ENCODE measurements around the gene C1orf159. TPM values are rescaled to one million over a fixed set of nuclear protein-coding genes. Genes with fewer than 3 reads are reported as not detected.

C1orf159 gene
- polyA plus RNA-seq, 3 donors, result 3.0 to 18.8 (median 3.3) TPM

DNA sequence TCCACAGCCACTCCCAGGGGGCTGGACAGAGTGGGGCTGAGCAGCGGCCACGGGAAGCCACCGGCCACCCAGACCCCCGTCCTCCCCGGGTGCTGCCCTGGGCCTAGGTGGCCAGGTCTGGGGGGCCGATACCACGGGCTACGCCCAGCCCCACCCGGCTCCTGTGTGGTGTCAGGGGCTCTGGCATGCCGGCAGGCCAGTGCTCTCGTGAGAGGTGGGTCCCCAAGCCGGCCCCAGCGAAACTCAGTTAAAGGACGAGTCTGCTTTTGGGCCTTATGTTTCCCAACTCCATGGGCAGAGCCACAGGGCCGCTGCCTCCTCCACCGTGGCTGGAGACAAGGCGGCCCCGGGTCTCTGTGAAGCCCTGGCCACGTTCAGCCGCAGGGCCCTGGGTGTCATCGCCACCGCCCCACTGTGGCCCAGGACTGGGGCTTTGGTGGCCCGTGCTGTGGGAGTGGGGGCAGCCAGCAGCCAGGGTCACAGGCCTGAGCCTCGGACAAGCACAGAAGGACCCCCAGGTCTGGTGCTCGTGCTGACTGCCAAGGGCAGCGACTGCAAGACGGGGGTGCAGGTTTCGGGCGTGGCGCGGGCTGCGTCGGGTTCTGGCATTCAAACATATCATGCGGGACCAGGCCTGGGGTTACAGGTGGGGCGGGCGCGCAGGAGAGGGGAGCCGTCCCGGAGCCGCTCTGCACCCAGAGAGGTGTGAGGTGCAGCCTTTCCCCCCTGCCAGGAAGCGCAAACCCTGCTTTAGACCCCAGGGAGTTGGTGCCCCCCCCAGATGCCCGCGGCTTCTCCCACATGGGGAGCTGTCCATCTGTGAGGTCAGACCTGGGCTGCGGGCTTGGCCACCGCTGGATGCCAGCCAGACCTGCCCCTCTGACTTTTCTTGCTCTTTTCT, 11.9 kb upstream of the C1orf159 start:
- Histone ChIP-seq H3K4me2 (replicated peaks; ENCODE audit: extremely low read depth, low read length, poor library complexity, severe bottlenecking) (no peak overlapping the region), H3K9ac (ENCODE audit: insufficient read depth, low read length, poor library complexity, severe bottlenecking) (no peak overlapping the region), H3K79me2 (ENCODE audit: insufficient read depth, low read length) (no peaks in the 10 kb centered on the region), H3K4me3 (replicated peaks in 1 of 3; ENCODE audit: low read depth in 2 of 3, low read length in 3 of 3) (no peak overlapping the region), H3K27ac (ENCODE audit: low read depth in 1 of 2, low read length in 2 of 2) (no peak overlapping the region), H3K9me3 (replicated peaks in 1 of 2; ENCODE audit: control insufficient read depth in 1 of 2, insufficient read depth in 1 of 2, low read length in 2 of 2) (peaks cover 0 to 6% of the 10 kb centered on the region in 2 donors), H4K20me1 (ENCODE audit: insufficient read depth, low read length) (no peaks in the 10 kb centered on the region), H2AFZ (ENCODE audit: insufficient read depth, low read depth, low read length, poor library complexity, severe bottlenecking) (no peak overlapping the region), H3K4me1 (ENCODE audit: control insufficient read depth in 1 of 2, insufficient read depth in 2 of 2, low read length in 2 of 2) (no peaks in the 10 kb centered on the region), H3K27me3 (ENCODE audit: control insufficient read depth in 2 of 2, insufficient read depth in 2 of 2, low read length in 2 of 2) (no peaks in the 10 kb centered on the region), H3K36me3 (replicated peaks in 1 of 2; ENCODE audit: control insufficient read depth in 1 of 2, insufficient read depth in 2 of 2, low read length in 2 of 2) (no peaks in the 10 kb centered on the region)
- no peak for DNase-seq
- Mint-ChIP-seq H3K27ac (no peak overlapping the region), H3K9me3 (peaks cover 2 to 13% (median 7%) of the 10 kb centered on the region in 7 donors), H3K4me3 (no peak overlapping the region), H3K27me3 (ENCODE audit: low read depth in 3 of 3) (peaks cover 4 to 17% (median 6%) of the 10 kb centered on the region in 3 donors), H3K36me3 (peaks cover 0 to 4% of the 10 kb centered on the region in 2 donors), H3K4me1 (no peaks in the 10 kb centered on the region)
- intact Hi-C loops (cut with micrococcal nuclease), result no loop called here
- WGBS (ENCODE audit: insufficient coverage), result 96% methylated on average over 38 of the region's 45 CpGs
- TF ChIP-seq, protein P1, sequence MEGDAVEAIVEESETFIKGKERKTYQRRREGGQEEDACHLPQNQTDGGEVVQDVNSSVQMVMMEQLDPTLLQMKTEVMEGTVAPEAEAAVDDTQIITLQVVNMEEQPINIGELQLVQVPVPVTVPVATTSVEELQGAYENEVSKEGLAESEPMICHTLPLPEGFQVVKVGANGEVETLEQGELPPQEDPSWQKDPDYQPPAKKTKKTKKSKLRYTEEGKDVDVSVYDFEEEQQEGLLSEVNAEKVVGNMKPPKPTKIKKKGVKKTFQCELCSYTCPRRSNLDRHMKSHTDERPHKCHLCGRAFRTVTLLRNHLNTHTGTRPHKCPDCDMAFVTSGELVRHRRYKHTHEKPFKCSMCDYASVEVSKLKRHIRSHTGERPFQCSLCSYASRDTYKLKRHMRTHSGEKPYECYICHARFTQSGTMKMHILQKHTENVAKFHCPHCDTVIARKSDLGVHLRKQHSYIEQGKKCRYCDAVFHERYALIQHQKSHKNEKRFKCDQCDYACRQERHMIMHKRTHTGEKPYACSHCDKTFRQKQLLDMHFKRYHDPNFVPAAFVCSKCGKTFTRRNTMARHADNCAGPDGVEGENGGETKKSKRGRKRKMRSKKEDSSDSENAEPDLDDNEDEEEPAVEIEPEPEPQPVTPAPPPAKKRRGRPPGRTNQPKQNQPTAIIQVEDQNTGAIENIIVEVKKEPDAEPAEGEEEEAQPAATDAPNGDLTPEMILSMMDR (IDR thresholded peaks at IDR 0.05), result no peak

GRCh38 chr1:1125945-1126344, 10.1 kb upstream of the C1orf159 start:
- Mint-ChIP-seq H3K9me3 (peaks cover 2 to 13% (median 7%) of the 10 kb centered on the region in 7 donors), H3K36me3 (peaks cover 0 to 4% of the 10 kb centered on the region in 2 donors), H3K4me1 (no peaks in the 10 kb centered on the region), H3K27me3 (ENCODE audit: low read depth in 3 of 3) (peaks cover 4 to 19% (median 18%) of the 10 kb centered on the region in 3 donors), H3K27ac (no peak overlapping the region), H3K4me3 (no peak overlapping the region)
- no peaks in the 10 kb centered on the region for H3K36me3 ChIP-seq (replicated peaks in 1 of 2; ENCODE audit: control insufficient read depth in 1 of 2, insufficient read depth in 2 of 2, low read length in 2 of 2)
- peaks cover 5 to 7% of the 10 kb centered on the region in 2 donors for H3K4me1 ChIP-seq (ENCODE audit: control insufficient read depth in 1 of 2, insufficient read depth in 2 of 2, low read length in 2 of 2)
- no peaks in the 10 kb centered on the region for H4K20me1 ChIP-seq (ENCODE audit: insufficient read depth, low read length)
- H3K4me3 ChIP-seq (replicated peaks in 1 of 3; ENCODE audit: low read depth in 2 of 3, low read length in 3 of 3), result no peak overlapping the region
- intact Hi-C loops (cut with micrococcal nuclease), result no loop called here
- H3K27ac ChIP-seq (ENCODE audit: low read depth in 1 of 2, low read length in 2 of 2), result no peak overlapping the region
- H3K9me3 ChIP-seq (replicated peaks in 1 of 2; ENCODE audit: control insufficient read depth in 1 of 2, insufficient read depth in 1 of 2, low read length in 2 of 2), result peaks cover 0 to 6% of the 10 kb centered on the region in 2 donors
- H2AFZ ChIP-seq (ENCODE audit: insufficient read depth, low read depth, low read length, poor library complexity, severe bottlenecking), result no peak overlapping the region
- peaks cover 0 to 6% of the 10 kb centered on the region in 2 donors for H3K27me3 ChIP-seq (ENCODE audit: control insufficient read depth in 2 of 2, insufficient read depth in 2 of 2, low read length in 2 of 2)
- no peak overlapping the region for H3K9ac ChIP-seq (ENCODE audit: insufficient read depth, low read length, poor library complexity, severe bottlenecking)
- TF ChIP-seq, protein P1 (IDR thresholded peaks at IDR 0.05), result no peak
- no peak for DNase-seq
- no peaks in the 10 kb centered on the region for H3K79me2 ChIP-seq (ENCODE audit: insufficient read depth, low read length)
- no peak overlapping the region for H3K4me2 ChIP-seq (replicated peaks; ENCODE audit: extremely low read depth, low read length, poor library complexity, severe bottlenecking)
- WGBS (ENCODE audit: insufficient coverage), result 95% methylated on average over 16 of the region's 18 CpGs
